Lower leg skin (tissue), 3 donors: ENCODE results near the gene HSPE1.

Experiments used
- CTCF ChIP-seq, 3 donors: fragments of 450-650 bp; IDR thresholded peaks; one replicate each; pipeline ENCODE4 v1.5.1; 2016; ENCODE audit warnings: antibody characterized with exemption in 3 of 3, mild to moderate bottlenecking in 3 of 3, moderate library complexity in 2 of 3
- POLR2A ChIP-seq, 2 donors: fragments of 450-650 bp; IDR thresholded peaks; one replicate each; pipeline ENCODE4 v1.6.1; 2016 to 2017; ENCODE audit warnings: antibody characterized with exemption in 2 of 2, mild to moderate bottlenecking in 1 of 2, moderate library complexity in 1 of 2

DNA sequence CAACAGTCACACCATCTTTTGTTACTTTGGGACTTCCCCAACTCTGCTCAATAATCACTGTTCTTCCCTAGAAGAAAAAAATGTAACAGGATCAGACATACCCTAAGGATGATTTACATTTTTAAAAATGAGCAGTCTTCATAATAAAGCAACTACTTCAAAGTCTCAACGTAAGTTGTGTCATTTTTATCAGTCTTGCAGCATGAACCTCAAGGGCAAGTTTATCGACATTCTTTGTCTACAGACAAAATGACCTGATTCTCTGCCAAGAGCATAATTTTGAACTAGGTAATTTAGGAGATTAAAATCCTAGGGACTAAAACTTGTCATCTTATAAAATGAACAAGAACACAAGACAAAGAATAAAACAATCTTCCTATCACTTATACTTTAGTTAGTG, 2.9 kb upstream of the HSPE1 start:
- no peak for TF ChIP-seq CTCF (IDR thresholded peaks at IDR 0.05)
- no peak for TF ChIP-seq POLR2A (IDR thresholded peaks at IDR 0.05)
